GM19193 (cell line): ENCODE results near the gene HRH2.

Experiments
- POLR2A ChIP-seq: IDR thresholded peaks from 4 replicates; pipeline ENCODE4 v1.6.1; 2011; ENCODE audit not compliant: insufficient read depth, insufficient read length; ENCODE audit errors: extremely low read depth

Gene HRH2, protein sequence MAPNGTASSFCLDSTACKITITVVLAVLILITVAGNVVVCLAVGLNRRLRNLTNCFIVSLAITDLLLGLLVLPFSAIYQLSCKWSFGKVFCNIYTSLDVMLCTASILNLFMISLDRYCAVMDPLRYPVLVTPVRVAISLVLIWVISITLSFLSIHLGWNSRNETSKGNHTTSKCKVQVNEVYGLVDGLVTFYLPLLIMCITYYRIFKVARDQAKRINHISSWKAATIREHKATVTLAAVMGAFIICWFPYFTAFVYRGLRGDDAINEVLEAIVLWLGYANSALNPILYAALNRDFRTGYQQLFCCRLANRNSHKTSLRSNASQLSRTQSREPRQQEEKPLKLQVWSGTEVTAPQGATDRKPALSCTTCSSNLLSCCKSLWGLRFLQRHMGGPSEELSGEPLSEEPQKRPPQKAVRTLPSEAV

DNA sequence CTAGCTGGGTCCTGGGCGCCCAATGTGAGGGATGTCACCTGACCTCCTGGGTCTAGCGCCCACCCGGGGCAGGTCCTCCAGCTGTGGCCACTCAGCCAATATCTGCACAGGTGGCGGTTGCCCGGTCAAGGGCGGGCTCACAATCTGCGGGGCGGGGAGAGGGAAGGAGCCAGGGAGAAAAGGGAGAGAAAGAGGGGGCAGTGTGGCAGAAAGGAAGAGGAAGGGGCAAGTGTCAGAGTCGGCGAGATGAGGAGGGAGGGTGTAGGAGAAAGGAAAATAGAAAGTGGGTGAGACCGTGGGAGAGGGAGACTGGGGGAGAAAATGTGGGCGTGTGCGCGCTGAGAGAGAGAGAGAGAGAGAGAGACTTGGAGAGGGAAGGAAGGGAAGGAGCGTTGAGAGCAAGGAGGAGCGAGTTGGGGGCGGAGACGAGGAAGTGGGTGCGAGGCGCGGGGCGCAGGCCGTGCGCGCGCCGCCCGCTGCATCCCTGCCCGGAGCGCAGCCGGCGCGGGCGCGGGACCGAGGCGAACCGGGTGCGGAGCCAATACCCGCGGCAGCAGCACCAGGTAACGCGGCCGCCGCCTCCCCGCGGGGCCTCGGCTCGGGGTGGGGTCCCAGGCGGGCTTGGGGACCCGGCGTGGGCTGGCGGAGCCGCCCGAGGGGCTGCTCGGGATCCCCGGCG lies at the start of gene HRH2:
TSS of gene HRH2 (plus strand) at position 479 of the 679 bp plus-strand sequence. CDS start 25,163 bp downstream, outside the sequence.
- no peak for TF ChIP-seq POLR2A

DNA sequence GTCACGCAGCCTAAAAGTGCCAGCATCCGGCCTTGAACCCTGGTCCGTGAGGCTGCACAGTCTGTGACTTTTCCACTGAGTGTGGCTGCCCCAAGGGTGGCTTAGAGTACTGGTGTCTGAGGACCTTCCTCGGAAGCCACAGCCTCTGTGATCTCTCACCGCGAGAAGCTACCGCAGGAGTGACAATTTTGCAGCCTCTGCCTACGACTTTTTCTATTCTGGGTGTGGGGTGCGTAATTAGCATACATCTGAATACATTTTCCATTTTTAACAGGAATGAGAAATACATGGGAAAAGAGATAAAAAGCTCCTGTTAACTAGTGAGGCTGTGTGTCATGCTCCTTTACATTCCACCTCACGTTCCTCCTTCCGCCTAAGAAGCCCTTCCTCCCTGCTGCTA lies 48.3 kb upstream of the HRH2 start:
- no peak for TF ChIP-seq POLR2A

DNA sequence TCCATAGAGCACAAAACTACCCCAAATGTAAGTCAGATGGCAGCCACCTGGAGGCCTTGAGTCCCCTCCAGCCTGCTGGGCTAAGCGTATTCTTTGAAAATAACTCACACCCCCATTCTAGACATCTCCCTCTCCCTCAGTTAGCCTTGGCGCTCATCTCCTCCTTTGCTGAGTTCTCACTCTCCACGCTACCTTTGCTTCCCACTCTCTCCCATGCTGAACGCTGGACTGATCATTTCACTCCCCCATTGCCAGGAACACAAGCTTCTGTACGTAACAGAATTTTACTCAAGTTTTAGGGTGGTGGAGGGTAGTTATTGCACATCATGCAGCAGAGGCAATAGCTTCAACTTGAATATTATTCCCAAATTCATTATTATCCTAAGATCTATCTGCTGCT lies 47.5 kb upstream of the HRH2 start:
- no peak for TF ChIP-seq POLR2A

DNA sequence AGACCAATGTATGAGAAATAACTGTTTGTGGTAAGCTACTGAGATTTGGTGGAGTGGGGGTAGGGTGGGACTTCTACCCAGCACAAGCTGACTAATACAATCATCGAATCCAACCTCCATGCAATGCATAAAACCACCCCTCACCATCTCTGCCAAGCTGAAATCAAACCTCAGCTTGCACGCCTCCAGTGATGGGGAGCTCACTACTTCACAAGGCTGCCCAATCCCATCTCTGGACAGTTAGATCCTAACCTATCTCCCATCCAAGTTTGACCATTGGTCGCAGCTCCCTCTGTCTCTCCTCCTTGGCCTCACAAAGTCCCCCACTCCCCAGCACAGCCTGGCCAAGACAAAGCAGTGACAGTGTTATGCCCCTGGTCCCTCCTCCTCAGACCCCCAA lies 47.0 kb upstream of the HRH2 start:
- TF ChIP-seq POLR2A = no peak

DNA sequence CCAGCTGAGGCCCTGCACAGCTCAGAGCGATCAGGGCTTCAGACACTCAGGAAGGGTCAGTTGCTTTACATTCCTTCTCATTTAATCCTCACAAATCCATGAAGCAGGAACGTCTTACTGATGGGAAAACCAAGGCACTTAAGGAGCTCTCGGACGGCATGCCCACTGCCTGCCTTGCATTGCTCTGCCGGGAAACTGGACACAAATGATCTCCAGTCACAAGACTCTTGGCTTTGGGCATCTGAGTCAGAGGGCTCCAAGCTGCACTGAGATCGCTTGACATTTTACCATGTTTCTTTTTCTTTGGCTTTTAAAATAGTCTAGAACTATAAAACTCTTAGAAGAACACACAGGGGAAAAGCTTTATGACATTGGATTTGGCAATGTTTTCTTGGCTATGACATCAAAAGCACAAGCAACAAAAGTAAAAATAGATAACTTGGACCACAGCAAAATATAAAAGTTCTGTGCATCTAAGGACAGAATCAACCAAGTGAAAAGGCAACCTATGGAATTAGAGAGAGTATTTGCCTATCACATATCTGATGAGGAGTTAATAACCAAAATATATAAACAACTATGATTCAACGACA lies 43.6 kb upstream of the HRH2 start:
- no peak for TF ChIP-seq POLR2A

DNA sequence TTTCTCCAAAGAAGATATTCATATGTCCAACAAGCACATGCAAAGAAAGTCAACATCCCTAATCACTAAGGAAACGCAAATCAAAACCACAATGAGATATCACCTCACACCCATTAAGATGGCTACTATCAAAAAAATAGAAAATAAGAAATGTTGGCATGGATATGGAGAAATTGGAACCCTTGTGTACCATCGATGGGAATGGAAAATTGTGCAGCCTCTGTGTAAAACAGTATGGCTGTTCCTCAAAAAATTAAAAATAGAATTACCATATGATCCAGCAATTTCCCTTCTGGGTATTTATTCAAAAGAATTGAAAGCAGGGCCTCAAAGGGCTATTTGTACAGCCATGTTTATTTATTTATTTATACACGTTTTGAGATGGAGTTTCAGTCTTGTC lies 43.0 kb upstream of the HRH2 start:
- no peak for TF ChIP-seq POLR2A

DNA sequence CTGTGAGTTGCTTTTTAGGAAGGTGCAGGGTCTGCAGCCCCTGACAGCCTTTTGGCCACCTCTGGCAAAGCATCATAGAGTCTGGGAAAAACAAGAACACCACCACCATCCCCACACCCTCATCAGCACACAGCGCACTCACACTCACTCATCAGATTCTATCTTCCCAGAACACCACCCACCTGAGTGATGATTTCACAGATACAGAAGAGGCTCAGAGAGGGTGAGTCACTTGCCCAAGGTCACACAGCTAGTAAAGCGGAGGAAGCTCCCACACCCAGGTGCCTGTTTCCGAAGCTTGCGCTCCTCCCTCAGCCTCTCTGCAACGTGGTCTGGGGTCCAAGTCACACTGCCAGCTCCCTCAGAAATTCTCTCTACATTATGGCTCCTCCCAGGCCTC lies 41.8 kb upstream of the HRH2 start:
- no peak for TF ChIP-seq POLR2A

DNA sequence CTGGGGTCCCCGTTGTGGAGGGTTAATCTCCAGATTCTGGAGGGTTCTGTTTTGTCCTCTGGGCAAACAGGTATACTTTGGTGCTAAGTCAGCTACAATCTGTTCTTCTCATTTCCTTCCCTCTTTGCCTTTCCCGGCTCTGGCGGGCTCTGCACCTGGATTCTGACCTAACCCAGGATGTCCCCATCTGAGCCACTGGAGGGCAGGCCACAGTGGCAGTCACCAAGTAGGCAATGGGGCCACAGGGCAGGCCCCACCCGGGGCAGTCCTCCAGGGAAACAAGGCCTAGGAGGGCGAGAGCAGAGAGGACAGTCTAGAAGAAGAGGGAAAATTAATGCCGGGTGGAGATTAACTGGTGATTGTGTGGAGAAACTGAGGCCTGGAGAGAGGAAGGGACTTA lies 40.4 kb upstream of the HRH2 start:
- no peak for TF ChIP-seq POLR2A

DNA sequence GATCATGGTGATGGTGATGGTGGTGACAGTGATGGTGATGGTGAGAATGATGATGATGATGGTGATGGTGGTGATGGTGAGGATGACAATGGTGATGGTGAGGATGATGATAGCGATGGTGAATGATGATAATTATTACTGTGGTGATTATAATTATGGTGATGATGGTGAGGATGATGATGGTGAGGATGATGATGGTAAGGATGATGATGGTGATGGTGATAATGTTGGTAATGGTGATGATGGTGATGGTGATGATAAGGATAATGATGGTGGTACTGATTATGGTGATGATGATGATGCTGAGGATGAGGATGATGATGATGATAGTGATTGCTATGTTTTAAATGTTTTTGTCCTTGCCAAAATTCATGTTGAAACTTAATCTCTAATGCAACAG lies 37.3 kb upstream of the HRH2 start:
- TF ChIP-seq POLR2A = no peak

DNA sequence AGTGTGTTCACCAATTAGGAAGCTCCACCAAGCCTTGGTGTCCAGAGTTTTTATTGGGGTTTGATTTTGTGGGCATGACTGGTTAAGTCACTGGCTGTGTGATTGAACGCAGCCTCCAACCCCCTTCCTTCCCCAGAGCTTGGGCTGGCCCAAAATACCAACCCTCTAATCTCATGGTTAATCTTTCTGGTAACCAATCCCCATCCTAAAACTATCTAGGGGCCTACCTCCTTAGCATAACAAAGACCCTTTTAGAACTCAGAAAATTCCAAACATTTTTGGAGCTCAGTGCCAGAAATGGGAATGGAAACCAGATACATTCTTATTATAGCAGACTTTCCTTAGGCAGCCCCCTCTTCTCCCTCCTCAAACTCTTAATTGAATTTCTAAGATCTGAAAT lies 35.9 kb upstream of the HRH2 start:
- TF ChIP-seq POLR2A = no peak

DNA sequence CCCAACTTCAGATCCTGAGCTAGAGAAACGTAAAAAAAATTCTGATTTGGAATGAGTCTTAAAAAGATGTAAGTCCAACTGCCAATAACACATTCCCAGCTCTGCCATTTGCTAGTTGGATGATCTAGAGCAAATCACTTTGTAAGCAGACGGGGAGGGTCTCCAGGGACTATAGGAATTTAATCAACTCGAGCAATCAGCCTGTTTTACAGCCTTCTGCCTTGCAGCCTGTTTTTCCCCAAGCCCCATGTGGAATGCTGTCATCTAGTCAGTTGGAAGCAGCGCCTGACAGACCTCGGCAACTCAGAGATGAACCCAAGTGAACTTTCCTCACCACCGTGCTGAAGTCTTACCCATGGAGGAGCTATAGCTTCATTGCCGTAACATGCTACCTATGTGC lies 34.8 kb upstream of the HRH2 start:
- TF ChIP-seq POLR2A = no peak

DNA sequence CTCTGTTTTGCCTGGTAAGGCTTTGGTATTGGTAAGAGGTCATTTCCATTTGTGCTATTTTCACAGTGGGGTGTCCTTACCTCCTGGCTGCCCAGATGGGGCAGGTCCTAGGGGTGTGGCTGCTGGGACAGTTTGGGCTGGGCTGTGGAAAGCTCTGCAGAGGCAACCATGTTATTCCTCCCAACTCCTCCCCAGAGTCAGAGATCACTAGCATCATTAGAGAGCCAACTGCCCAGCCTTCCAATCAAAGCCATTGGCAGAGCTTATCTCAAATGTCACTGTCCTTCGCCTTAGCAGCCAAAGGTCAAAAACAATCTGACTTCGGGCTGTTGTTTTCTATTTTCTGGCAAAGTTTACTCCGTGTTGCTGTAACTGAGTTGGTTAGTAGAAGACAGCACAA lies 33.6 kb upstream of the HRH2 start:
- no peak for TF ChIP-seq POLR2A

DNA sequence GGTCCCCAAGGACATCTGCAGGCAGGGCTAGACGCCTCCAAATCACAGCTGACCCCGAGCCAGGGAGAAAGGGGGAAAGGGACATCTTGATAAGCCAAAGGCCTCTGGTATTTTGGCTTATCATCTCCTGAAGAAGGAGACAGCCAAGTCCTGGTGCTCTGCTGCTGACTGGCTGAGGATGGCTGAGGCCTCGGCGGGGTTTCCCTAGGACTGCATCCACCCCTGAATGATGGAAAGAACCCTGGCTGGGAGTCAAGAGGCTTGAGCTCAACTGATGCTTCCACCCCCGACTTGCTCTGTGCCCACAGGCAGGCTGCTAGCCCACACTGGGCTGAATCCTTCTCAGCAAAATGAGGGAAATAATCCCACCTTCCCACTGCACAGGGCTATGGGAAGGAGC lies 30.9 kb upstream of the HRH2 start:
- no peak for TF ChIP-seq POLR2A

DNA sequence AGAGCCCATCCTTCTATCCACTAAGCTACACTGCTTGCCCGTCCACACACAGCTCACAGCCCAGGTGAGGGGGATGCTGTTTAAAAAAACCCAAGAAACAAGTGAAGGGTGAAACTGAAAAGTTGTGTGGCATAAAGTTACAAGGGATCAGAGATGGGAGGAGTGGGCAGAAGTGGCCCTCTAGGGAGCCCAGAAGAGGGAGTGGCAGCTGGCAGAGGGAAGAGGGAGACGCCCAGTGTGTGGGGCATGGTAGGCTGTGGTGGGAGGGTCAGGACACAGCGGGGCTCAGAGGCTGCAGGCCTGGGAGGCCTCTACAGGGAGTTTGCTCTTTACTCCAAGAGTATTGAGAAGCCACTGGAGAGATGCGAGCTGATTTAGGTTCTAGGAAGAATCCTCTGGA lies 30.1 kb upstream of the HRH2 start:
- no peak for TF ChIP-seq POLR2A

DNA sequence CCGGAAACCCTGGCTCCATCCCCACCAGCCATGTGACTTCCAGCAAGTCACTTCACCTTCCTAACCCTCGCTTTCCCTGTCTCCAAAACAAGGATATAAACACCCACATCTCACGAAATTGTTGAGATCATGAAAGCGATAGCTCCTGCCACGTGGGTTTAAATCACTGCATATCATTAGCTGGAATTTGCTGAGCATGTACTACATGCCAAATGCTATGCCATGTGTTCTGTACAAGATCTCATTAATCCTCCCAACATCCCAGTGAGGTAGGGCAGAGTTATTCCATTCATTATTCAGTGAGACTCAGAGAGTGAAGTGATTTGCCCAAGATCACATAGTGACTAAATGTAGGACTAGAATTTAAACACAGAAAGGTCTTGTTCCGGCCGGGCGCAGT lies 29.2 kb upstream of the HRH2 start:
- TF ChIP-seq POLR2A = no peak

DNA sequence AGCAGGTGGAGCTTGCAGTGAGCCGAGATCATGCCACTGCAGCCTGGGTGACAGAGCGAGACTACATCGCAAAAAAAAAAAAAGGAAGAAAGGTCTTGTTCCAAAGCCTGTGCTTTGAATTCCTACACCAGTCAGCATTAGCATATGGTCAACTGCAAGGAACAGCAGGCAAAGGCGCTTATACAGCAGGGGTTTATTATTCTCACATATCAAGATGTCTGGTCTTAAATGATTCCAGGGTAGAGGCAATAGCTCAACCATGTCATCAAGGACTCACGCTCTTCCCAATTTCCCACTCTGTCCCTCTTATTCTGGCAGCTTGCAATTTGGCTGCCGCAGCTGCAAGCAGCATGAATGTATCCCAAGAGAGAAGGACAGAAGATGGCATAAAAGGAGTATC lies 28.6 kb upstream of the HRH2 start:
- no peak for TF ChIP-seq POLR2A
